Neural cell (in vitro differentiated cells): ENCODE data around the gene TIAM1. TPM values are rescaled to one million over a fixed set of nuclear protein-coding genes. Genes with fewer than 3 reads are reported as not detected.

Source experiments
- H2AFZ ChIP-seq: fragments of 200-600, 300-800 bp; sonication (generic), shearing (Covaris generic); 2 replicates; pipeline ENCODE4 v1.6.0; 2014; ENCODE audit warnings: low read depth, mild to moderate bottlenecking, antibody characterized with exemption, low read length, moderate library complexity
- H3F3A ChIP-seq: fragments of 200-600 bp; shearing (Covaris generic); 2 replicates; pipeline ENCODE4 v1.6.1; 2016; ENCODE audit warnings: mild to moderate bottlenecking, moderate library complexity, mixed read lengths, antibody characterized with exemption, low read length; ENCODE audit not compliant: insufficient read depth, poor library complexity, severe bottlenecking
- H3K27ac ChIP-seq: fragments of 200-600, 300-800 bp; sonication (generic), shearing (Covaris generic); 2 replicates; pipeline ENCODE4 v1.5.1; 2014; ENCODE audit warnings: mild to moderate bottlenecking, low read length, moderate library complexity
- H3K27me3 ChIP-seq: fragments of 300-800, 200-600 bp; sonication (generic), shearing (Covaris generic); 2 replicates; pipeline ENCODE4 v1.6.0; 2014; ENCODE audit warnings: mild to moderate bottlenecking, low read depth, low read length, moderate library complexity; ENCODE audit not compliant: insufficient read depth
- H3K36me3 ChIP-seq: fragments of 300-800, 200-600 bp; sonication (generic), shearing (Covaris generic); 2 replicates; pipeline ENCODE4 v1.5.1; 2014; ENCODE audit warnings: mild to moderate bottlenecking, antibody characterized with exemption, low read length, moderate library complexity; ENCODE audit not compliant: insufficient read depth
- H3K4me2 ChIP-seq: fragments of 300-800, 200-600 bp; sonication (generic), shearing (Covaris generic); 2 replicates; pipeline ENCODE4 v1.6.0; 2014; ENCODE audit warnings: mild to moderate bottlenecking, low read length
- H3K4me3 ChIP-seq: fragments of 300-800, 200-600 bp; sonication (generic), shearing (Covaris generic); 2 replicates; pipeline ENCODE4 v1.5.1; 2014; ENCODE audit warnings: mild to moderate bottlenecking, low read length, moderate library complexity
- H3K79me2 ChIP-seq: fragments of 200-600 bp; shearing (Covaris generic); replicated peaks from 2 replicates; pipeline ENCODE4 v1.6.0; 2014; ENCODE audit warnings: mild to moderate bottlenecking, low read length, moderate library complexity; ENCODE audit not compliant: insufficient read depth
- H3K9ac ChIP-seq: fragments of 300-800, 200-600 bp; sonication (generic), shearing (Covaris generic); 2 replicates; pipeline ENCODE4 v1.6.1; 2016; ENCODE audit warnings: mild to moderate bottlenecking, low read length, mixed read lengths
- H3K9me2 ChIP-seq: fragments of 200-600 bp; shearing (Covaris generic); 2 replicates; pipeline ENCODE4 v1.6.1; 2016; ENCODE audit warnings: mild to moderate bottlenecking, low read length, mixed read lengths; ENCODE audit not compliant: insufficient read depth
- H3K9me3 ChIP-seq: fragments of 200-600, 300-800 bp; sonication (generic), shearing (Covaris generic); 2 replicates; pipeline ENCODE4 v1.6.1; 2016; ENCODE audit warnings: mild to moderate bottlenecking, mixed run types, low read length, moderate library complexity, mixed read lengths
- H4K20me1 ChIP-seq: fragments of 200-600 bp; shearing (Covaris generic); 2 replicates; pipeline ENCODE4 v1.6.1; 2016; ENCODE audit warnings: mild to moderate bottlenecking, mixed run types; ENCODE audit not compliant: insufficient read depth
- CTCF ChIP-seq: fragments of 450-650 bp; IDR thresholded peaks from 2 replicates; pipeline ENCODE4 v1.5.1; 2014; ENCODE audit warnings: antibody characterized with exemption, mild to moderate bottlenecking, moderate library complexity; ENCODE audit not compliant: poor library complexity, severe bottlenecking
- EP300 ChIP-seq: fragments of 450-650 bp; conservative IDR thresholded peaks from 2 replicates; pipeline ENCODE4 v1.6.1; 2014; ENCODE audit warnings: antibody characterized with exemption, mild to moderate bottlenecking, moderate library complexity; ENCODE audit not compliant: poor library complexity, severe bottlenecking
- EZH2 ChIP-seq: fragments of 200-600, 300-800 bp; shearing (Covaris generic), sonication (generic); IDR thresholded peaks from 2 replicates; pipeline ENCODE4 v1.6.1; 2014; ENCODE audit warnings: antibody characterized with exemption, low read length, borderline replicate concordance, mild to moderate bottlenecking; ENCODE audit not compliant: insufficient read depth, poor library complexity, severe bottlenecking
- MXI1 ChIP-seq: fragments of 450-650 bp; conservative IDR thresholded peaks from 2 replicates; pipeline ENCODE4 v1.6.1; 2014; ENCODE audit warnings: antibody characterized with exemption, mild to moderate bottlenecking; ENCODE audit not compliant: poor library complexity, severe bottlenecking
- POLR2AphosphoS5 ChIP-seq: IDR thresholded peaks from 2 replicates; pipeline ENCODE4 v1.6.1; 2012
- RAD21 ChIP-seq: fragments of 450-650 bp; conservative IDR thresholded peaks from 2 replicates; pipeline ENCODE4 v1.6.1; 2014; ENCODE audit warnings: antibody characterized with exemption, mild to moderate bottlenecking, moderate library complexity
- REST ChIP-seq: IDR thresholded peaks from 2 replicates; pipeline ENCODE4 v1.6.1; 2012; ENCODE audit warnings: borderline replicate concordance
- SMC3 ChIP-seq: fragments of 450-650 bp; conservative IDR thresholded peaks from 2 replicates; pipeline ENCODE4 v1.6.1; 2014; ENCODE audit warnings: antibody characterized with exemption, mild to moderate bottlenecking, moderate library complexity; ENCODE audit not compliant: poor library complexity
- TAF1 ChIP-seq: IDR thresholded peaks from 2 replicates; pipeline ENCODE4 v1.6.1; 2012; ENCODE audit warnings: low read depth
- polyA plus RNA-seq: library from polyadenylated mRNA; depleted of rRNA; stranded (reverse); fragments of >200 nt; gene quantifications from 2 replicates; pipeline ENCODE4 v1.2.3, GENCODE V29; 2014

TIAM1 gene
- polyA plus RNA-seq, 1 donor from 2014 or later, result 13.2 TPM

- Histone ChIP-seq H3F3A (no peaks in the 10 kb centered on the region), H3K27me3 (no peaks in the 10 kb centered on the region), H3K36me3 (no peaks in the 10 kb centered on the region), H3K4me3 (no peak overlapping the region), H3K9me2 (no peaks in the 10 kb centered on the region), H3K9me3 (no peaks in the 10 kb centered on the region), H3K9ac (no peak overlapping the region), H2AFZ (no peak overlapping the region), H4K20me1 (no peaks in the 10 kb centered on the region), H3K79me2 (no peaks in the 10 kb centered on the region), H3K4me2 (no peak overlapping the region), H3K27ac (no peak overlapping the region)
- no peak for TF ChIP-seq RAD21
Measured at GRCh38 chr21:31298618-31299269, 45.3 kb downstream of the TIAM1 start.

- Histone ChIP-seq H3F3A (no peaks in the 10 kb centered on the region), H3K4me3 (no peak overlapping the region), H3K27me3 (no peaks in the 10 kb centered on the region), H3K9me2 (no peaks in the 10 kb centered on the region), H3K9ac (no peak overlapping the region), H3K27ac (no peak overlapping the region), H3K4me2 (no peak overlapping the region), H2AFZ (no peak overlapping the region), H4K20me1 (no peaks in the 10 kb centered on the region), H3K9me3 (no peaks in the 10 kb centered on the region), H3K79me2 (no peaks in the 10 kb centered on the region), H3K36me3 (no peaks in the 10 kb centered on the region)
- TF ChIP-seq POLR2AphosphoS5, result no peak
- no peak for TF ChIP-seq RAD21
- no peak for TF ChIP-seq CTCF
- TF ChIP-seq MXI1, result no peak
- TF ChIP-seq EZH2, result no peak
- TF ChIP-seq EP300, result no peak
- TF ChIP-seq REST, result no peak
- no peak for TF ChIP-seq TAF1
- TF ChIP-seq SMC3, result no peak
Measured at GRCh38 chr21:31297806-31298205, 46.3 kb downstream of the TIAM1 start.

- no peaks in the 10 kb centered on the region for H3K27me3 ChIP-seq
- H3K9me3 ChIP-seq, result no peaks in the 10 kb centered on the region
- no peak overlapping the region for H2AFZ ChIP-seq
- no peaks in the 10 kb centered on the region for H3F3A ChIP-seq
- no peaks in the 10 kb centered on the region for H3K79me2 ChIP-seq
- H3K9ac ChIP-seq, result no peak overlapping the region
- no peaks in the 10 kb centered on the region for H3K36me3 ChIP-seq
- TF ChIP-seq EP300, result no peak
- TF ChIP-seq CTCF, result no peak
- TF ChIP-seq POLR2AphosphoS5, result no peak
- TF ChIP-seq TAF1, result no peak
- TF ChIP-seq RAD21, result no peak
- TF ChIP-seq MXI1, result no peak
- TF ChIP-seq EZH2, result no peak
- TF ChIP-seq SMC3, result no peak
- TF ChIP-seq REST, result no peak
- no peak overlapping the region for H3K4me2 ChIP-seq
- no peaks in the 10 kb centered on the region for H4K20me1 ChIP-seq
- H3K27ac ChIP-seq, result no peak overlapping the region
- no peak overlapping the region for H3K4me3 ChIP-seq
- no peaks in the 10 kb centered on the region for H3K9me2 ChIP-seq
Measured at GRCh38 chr21:31295676-31296075, 48.4 kb downstream of the TIAM1 start.
